HG03442 (cell line): Measurements from ENCODE around the gene ETV5.

Experiments used
- ATAC-seq: cut with Tn5 transposase; IDR thresholded peaks from one replicate; pipeline ENCODE4 v1.9.1; 2021; ENCODE audit warnings: mild to moderate bottlenecking, moderate library complexity; ENCODE audit not compliant: unreplicated experiment

ETV5 gene

DNA sequence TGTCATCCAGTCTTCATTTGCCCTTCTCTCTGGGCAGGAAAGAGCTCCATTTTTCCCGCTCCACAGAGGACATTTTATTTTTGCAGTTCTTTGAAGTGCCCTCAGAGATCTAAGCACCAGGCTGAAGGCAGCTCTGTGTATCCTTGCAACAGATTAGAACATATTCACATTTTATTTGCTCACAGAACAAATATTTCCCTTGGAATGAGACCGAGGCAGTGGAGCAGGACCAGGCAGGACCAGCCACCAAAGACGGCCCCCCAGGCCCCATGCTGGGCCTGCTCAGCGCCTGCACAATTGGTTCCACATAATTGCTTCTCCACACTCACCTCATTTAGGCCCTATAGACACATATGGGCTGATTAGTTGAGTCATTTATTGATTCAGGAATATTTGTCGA, 15.7 kb upstream of the ETV5 start:
- ATAC-seq: no peak

- ATAC-seq: no peak
Measured at GRCh38 chr3:186123012-186123411, 14.1 kb upstream of the ETV5 start.

GRCh38 chr3:186121968-186122367, 13.1 kb upstream of the ETV5 start:
- ATAC-seq: no peak

DNA sequence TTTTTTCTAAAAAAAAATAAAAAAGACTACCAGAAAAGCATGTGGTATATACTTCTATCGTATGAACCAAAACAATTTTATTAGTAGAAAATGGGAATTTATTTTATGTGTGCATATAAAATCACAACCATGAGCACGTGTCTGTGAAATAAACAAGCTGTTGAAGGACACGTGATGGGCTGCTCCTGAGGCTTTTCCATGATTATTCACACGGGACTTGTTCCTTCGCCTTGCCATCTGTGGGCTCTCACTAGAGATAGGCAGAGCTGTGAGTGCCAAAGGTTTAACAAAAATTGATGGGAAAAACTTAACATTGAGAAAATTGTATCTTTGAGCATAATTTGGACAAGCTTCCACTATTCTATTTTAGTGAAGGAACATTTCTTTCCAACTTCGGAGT, 12.4 kb upstream of the ETV5 start:
- no peak for ATAC-seq

GRCh38 chr3:186119499-186119898, 10.6 kb upstream of the ETV5 start:
- no peak for ATAC-seq

- no peak for ATAC-seq
Measured at GRCh38 chr3:186118692-186119091, 9.8 kb upstream of the ETV5 start.

DNA sequence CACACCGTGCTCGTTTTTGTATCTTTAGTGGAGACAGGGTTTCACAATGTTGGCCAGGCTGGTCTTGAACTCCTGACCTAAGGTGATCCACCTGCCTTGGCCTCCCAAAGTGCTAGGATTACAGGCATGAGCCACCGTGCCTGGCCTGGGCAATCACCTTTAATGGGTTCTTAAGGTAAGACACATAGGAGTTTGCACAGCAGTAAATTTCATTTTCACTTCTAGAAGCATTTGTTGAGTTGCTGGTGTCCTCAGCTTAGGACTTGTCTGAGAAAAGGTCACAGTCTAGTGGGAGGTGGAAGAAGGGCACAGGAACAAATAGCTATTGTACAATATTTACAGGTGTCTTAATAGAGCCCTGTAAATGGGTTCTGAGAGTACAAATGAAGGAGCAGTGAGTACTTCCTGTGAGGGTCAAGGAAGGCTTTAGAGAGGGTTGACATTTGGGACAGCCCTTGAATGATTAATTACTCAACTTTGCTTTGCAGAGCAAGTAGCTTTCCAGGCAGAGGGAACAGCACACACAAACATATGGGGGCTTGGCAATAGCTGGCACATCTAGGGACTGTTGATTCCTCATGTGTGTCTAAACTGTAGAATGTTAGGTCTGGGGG, 8.7 kb upstream of the ETV5 start:
- ATAC-seq: no peak

- no peak for ATAC-seq
Measured at GRCh38 chr3:186115239-186115996, 6.5 kb upstream of the ETV5 start.

- ATAC-seq: no peak
Measured at GRCh38 chr3:186110975-186111974, 2.4 kb upstream of the ETV5 start.

DNA sequence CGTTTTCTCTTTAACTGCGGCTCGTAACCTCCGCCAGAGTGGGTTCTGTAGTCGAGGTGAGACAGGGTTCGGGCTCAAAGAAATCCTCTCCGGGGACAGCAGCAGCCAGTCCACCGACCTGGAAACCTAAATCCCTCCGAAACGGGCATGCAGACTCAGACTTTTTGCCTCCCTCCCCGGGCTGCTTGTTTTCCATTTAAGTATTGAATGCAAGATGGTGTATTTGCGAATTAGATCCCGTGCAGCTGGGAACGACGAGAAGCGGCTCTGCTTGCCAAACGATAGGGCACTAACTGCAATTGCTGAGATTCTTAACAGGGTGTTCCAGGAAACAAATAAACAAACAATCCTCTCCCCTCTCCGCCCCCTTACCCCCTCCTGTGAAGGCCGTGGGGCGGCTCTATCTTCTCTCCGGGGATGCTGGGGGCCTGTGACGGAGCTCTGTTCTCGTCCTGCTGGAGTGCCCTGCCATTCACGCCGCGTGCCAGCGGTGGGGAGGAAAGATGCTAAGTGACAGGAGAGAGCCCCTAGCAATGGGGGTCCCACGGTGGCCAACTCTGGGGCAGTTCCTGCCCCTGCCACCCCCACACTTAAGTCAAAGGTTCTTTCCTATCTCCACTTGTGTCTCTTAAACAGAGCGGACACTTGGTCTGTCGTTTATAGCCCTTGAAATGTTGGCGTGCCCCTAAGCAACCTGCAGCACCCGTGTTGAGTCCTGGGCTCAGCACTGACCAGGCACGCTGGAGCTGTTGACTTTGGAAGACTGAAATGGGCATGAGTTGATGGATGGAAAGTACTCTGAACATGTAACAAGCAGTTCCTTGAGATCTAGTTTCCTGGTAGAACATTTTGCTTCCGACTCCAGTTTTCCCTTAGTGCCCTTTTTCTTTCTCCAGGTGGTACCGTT, 1.3 kb upstream of the ETV5 start:
- no peak for ATAC-seq

- ATAC-seq: no peak
Measured at GRCh38 chr3:186108106-186108940, 566 bp downstream of the ETV5 start.

DNA sequence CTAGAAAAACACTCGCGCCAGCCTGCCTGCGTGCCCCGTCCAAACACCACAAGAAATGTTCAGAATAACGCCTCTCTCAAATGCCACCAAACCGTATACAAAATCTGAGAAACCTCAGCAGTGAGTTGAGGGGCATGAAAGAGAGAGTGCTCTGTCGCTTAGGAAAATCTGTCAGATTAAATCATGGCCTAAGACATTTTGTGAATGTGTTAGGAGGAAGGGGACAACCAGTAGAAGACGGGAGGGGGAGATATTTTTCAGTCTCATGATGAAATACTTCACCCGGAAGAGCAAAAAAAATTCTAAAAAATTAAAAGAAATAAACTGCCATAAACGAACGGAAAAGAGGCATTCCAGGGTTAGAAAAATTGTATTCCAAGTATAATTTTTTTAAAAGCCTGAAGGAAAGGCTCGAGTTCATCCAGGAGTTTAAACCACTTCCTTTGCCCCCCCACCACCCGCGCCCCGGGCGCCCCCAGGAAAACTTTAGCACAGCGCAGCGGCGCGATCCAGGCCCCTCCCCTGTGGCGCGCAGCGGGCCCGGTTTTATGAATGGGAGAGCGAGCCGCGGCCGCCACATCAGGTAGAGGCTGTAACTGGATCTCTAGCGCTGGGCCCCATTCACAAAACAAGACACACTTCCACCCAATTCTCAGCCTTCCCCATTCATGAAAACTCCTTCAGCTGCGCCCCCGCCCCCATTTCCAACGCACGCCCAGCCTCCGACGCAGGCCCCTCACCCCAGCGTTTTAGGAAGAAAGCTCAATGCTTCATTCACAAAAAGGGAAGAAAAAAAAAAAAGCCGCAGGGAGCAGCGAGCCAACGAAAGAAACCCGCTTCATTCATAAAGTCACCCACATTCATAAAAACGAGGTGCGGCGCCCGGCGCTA, 1.4 kb downstream of the ETV5 start:
- no peak for ATAC-seq

- ATAC-seq: no peak
Measured at GRCh38 chr3:186105543-186105942, 3.3 kb downstream of the ETV5 start.

GRCh38 chr3:186102687-186103086, 6.2 kb downstream of the ETV5 start:
- ATAC-seq: no peak

- no peak for ATAC-seq
Measured at GRCh38 chr3:186100398-186100797, 8.5 kb downstream of the ETV5 start.

- no peak for ATAC-seq
Measured at GRCh38 chr3:186099178-186099577, 9.7 kb downstream of the ETV5 start.

- ATAC-seq: no peak
Measured at GRCh38 chr3:186098740-186099139, 10.1 kb downstream of the ETV5 start.

GRCh38 chr3:186097663-186098451, 11.0 kb downstream of the ETV5 start:
- ATAC-seq: no peak
